ENCODE measurements around the gene SMOC2.

DNA sequence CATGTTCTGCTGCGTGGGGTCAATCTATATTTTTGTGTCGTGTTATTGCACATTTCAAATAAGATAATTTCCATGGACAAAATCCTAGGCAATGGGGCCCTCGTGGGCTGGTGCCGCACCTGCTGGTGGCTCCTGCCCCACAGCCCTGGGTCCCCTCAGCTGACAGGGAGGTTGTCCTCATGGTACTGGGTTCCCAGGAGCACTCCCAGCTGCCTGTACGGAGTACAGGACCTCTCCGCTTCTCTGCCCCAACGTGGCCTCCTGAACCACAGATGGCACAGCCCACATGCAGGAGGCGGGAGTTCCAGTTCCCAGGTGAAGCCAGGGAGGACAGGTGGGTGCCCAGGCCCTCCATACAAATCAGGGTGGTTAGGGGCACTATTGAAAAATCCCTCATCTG is 243.5 kb downstream of the SMOC2 start:
- TF ChIP-seq, protein P1, sequence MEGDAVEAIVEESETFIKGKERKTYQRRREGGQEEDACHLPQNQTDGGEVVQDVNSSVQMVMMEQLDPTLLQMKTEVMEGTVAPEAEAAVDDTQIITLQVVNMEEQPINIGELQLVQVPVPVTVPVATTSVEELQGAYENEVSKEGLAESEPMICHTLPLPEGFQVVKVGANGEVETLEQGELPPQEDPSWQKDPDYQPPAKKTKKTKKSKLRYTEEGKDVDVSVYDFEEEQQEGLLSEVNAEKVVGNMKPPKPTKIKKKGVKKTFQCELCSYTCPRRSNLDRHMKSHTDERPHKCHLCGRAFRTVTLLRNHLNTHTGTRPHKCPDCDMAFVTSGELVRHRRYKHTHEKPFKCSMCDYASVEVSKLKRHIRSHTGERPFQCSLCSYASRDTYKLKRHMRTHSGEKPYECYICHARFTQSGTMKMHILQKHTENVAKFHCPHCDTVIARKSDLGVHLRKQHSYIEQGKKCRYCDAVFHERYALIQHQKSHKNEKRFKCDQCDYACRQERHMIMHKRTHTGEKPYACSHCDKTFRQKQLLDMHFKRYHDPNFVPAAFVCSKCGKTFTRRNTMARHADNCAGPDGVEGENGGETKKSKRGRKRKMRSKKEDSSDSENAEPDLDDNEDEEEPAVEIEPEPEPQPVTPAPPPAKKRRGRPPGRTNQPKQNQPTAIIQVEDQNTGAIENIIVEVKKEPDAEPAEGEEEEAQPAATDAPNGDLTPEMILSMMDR (IDR thresholded peaks at IDR 0.05): no peak
- TF ChIP-seq POLR2A (IDR thresholded peaks at IDR 0.05): no peak
